Measurements from ENCODE around the gene RPRD1B.

The RPRD1B gene

GRCh38 chr20:38108438-38108985 is 75.0 kb downstream of the RPRD1B start:
- DNase-seq: no peak

- DNase-seq: peak; percentile 52
These were observed 75.5 kb downstream of the RPRD1B start for GRCh38 chr20:38108986-38109541.

GRCh38 chr20:38109591-38110524 is 76.3 kb downstream of the RPRD1B start:
- DNase-seq: peak; percentile 78

- no peak for DNase-seq
These were observed 77.1 kb downstream of the RPRD1B start for GRCh38 chr20:38110525-38111178.

GRCh38 chr20:38111366-38112232 is 78.1 kb downstream of the RPRD1B start:
- DNase-seq: no peak

- no peak for DNase-seq
These were observed 78.8 kb downstream of the RPRD1B start for GRCh38 chr20:38112261-38112929.

GRCh38 chr20:38112930-38113294 is 79.4 kb downstream of the RPRD1B start:
- DNase-seq: no peak

- DNase-seq: peak; percentile 79
These were observed 80.1 kb downstream of the RPRD1B start for GRCh38 chr20:38113401-38114325.

GRCh38 chr20:38114353-38114791 is 80.8 kb downstream of the RPRD1B start:
- DNase-seq: peak; percentile 51

- DNase-seq: no peak
These were observed 81.7 kb downstream of the RPRD1B start for GRCh38 chr20:38115205-38115604.

- DNase-seq: no peak
These were observed 82.3 kb downstream of the RPRD1B start for GRCh38 chr20:38115896-38116295.

GRCh38 chr20:38116409-38117165 is 83.0 kb downstream of the RPRD1B start:
- no peak for DNase-seq

GRCh38 chr20:38117205-38117604 is 83.7 kb downstream of the RPRD1B start:
- DNase-seq: no peak

- no peak for DNase-seq
These were observed 84.1 kb downstream of the RPRD1B start for GRCh38 chr20:38117635-38118034.

- no peak for DNase-seq
These were observed 85.9 kb downstream of the RPRD1B start for GRCh38 chr20:38119446-38119845.

GRCh38 chr20:38120625-38120988 is 87.1 kb downstream of the RPRD1B start:
- DNase-seq: no peak

GRCh38 chr20:38121741-38122140 is 88.2 kb downstream of the RPRD1B start:
- DNase-seq: no peak

- no peak for DNase-seq
These were observed 89.6 kb downstream of the RPRD1B start for GRCh38 chr20:38123021-38123587.

- no peak for DNase-seq
These were observed 91.9 kb downstream of the RPRD1B start for GRCh38 chr20:38125157-38126056.

All from suppressor macrophage treated with lipopolysaccharide for 4 hours (primary cell).